Endothelial cell of hepatic sinusoid (primary cell): ENCODE data around the gene SPATA6L.

Experiments used
- in situ Hi-C: cut with HindIII; loops from 2 replicates; pipeline ENCODE4 v1.10.0; 2017; ENCODE audit warnings: low sequenced_read_pairs

Gene SPATA6L

DNA sequence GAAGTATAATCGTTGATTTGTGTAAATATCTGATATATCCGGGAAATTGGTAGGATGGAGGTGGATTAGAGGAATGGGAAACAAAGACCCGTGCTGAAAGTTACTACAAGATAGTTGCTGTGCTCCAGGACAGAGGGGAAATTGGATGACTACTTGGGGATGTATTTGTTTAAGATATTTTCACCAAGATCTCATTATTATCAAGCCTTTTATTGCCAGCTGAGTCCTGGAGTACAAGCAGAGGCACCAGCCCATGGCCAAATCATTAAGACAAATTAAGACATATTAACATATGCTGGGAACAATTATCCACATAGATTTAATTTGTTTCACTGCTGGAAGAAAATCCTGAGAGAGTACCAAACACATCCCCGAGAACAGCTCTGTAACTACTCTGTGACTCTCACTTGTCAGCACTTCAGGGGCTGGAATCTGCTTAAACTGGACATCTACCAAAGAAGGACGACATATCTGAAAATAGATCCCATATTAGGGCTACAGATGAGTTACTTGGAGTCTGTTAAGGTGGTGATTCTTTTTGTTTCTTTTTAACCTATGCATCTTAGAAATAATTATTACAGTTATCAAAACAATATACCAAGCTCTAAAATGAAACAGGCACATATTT lies 107.8 kb downstream of the SPATA6L start:
- in situ Hi-C loops = no loop called here

DNA sequence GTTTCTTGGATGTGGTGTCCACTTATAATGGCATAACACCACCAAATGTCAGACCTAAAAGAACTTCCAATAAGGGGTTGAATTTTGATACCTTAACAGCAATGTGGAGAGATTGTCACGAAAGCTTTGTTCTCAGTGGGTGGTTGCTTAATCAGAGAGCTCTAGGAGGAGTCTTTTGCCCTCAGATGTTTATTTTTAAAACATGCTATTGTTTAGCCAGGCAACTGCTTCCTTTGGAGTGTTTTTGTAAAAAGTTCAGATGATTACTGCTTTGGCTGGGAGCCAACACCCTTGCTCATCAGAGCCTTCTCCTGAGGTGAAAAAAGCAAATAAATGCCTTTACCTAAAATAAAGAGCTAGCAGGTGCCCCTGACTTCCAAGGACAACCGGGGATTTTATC lies 111.0 kb downstream of the SPATA6L start:
- in situ Hi-C loops = no loop called here

DNA sequence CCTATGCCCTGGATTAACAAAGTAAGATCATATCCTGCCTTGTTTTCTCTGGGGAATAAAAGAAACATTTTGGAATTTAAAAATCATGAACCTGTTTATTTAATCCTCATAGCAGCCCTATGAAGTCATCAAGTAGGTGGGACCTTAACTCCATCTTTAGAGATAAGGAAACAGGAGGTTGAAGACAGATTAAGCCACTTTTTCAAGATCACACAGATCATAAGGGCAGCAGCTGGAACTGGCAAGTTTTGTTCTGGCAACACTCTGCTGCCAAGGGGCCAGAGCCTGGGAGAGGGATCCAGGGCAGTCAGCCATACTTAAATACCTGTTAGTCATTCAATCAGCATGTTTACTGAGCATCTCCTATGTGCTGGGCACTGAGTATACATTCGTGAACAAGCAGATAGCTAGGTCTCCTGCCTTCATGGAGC lies 112.3 kb downstream of the SPATA6L start:
- in situ Hi-C loops = no loop called here

GRCh38 chr9:4550777-4551484 lies 115.3 kb downstream of the SPATA6L start:
- in situ Hi-C loops = no loop called here

DNA sequence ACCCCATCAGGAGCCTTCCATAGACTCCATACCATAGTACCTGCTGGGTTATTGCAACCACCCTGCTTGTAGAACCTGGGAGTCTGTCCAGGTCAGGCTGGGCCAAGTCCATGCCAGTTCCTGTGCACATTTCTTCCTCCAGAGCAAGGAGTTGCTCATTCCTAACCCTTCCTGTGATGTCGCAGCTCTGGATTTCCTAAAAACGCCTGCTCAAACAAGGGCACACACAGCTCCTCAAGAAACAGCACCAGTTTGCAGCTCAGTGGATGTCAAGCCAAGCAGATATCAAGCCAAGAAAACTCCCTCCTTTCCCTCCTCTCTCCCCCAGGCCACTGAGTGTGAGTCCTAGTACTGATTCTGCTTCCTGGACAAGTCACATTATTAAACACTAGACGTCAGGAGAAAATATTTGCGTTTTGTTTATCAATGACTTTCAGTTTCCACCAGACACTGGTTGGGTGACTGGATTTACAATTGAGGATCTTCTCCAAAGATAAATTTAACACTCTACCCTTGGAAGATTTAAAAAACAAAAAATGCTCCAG lies 116.5 kb downstream of the SPATA6L start:
- in situ Hi-C loops = no loop called here

GRCh38 chr9:4548811-4549725 lies 117.2 kb downstream of the SPATA6L start:
- in situ Hi-C loops = no loop called here
